Measurements from ENCODE around the gene TAOK1. TPM values are rescaled to one million over a fixed set of nuclear protein-coding genes. Genes with fewer than 3 reads are reported as not detected.
A peak's percentile ranks its signal among the peaks of the same experiment; 100 is the strongest.

Gene TAOK1
- total RNA-seq, 1 experiment from 2014 or later = 87.7 TPM

DNA sequence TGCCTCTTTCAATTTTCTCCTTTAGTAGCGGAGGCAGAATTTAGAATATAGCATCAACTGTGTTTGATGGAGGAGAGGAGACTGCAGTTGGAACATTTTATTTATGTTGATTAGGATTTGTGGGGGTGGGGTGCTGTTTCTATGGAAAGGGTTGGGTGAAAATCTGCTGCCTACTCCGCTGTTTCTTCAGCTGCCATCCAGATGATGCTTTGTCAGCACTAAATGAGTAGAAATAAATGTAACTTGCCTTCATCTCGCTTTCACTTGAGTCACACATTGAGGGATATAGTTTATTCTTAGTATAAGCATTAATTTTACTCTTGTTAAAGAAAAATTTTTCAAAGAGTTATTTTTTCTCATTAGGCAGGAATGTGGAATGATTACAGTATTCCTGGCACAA is 134.5 kb downstream of the TAOK1 start:
- Mint-ChIP-seq H3K4me3 (ENCODE audit: unreplicated experiment) (no peak overlapping the region), H3K36me3 (ENCODE audit: insufficient read depth, unreplicated experiment) (peaks cover 63% of the 10 kb centered on the region), H3K27ac (ENCODE audit: unreplicated experiment) (no peak overlapping the region), H3K9me3 (ENCODE audit: unreplicated experiment) (no peaks in the 10 kb centered on the region), H3K4me1 (ENCODE audit: low read depth, unreplicated experiment) (no peaks in the 10 kb centered on the region), H3K27me3 (ENCODE audit: insufficient read depth, unreplicated experiment) (no peaks in the 10 kb centered on the region)
- intact Hi-C loops (cut with micrococcal nuclease; ENCODE audit: unreplicated experiment) = no loop called here
- POLR2A ChIA-PET = no interaction called here
- no peaks in the 10 kb centered on the region for H3K36me3 ChIP-seq (ENCODE audit: control insufficient read depth, insufficient read depth, low read length)
- H3K4me1 ChIP-seq = no peaks in the 10 kb centered on the region
- no peak for TF ChIP-seq CTCF (IDR thresholded peaks at IDR 0.05; ENCODE audit: insufficient read depth in 1 of 2, low read depth in 1 of 2, low read length in 1 of 2, severe bottlenecking in 1 of 2, unreplicated experiment in 1 of 2)
- CTCF ChIA-PET = interaction anchor here (1.1 kb wide), 1 partner anchor 12 kb away, joined by 3 read pairs; no protein-coding TSS in a partner anchor
- BruUV-seq (replicated peaks) = no TSS peak
- H3K9me3 ChIP-seq = no peaks in the 10 kb centered on the region; the same call in 1 of the 2 replicates
- H3K27me3 ChIP-seq (replicated peaks; ENCODE audit: control insufficient read depth, insufficient read depth, low read length) = no peaks in the 10 kb centered on the region
- H3K4me3 ChIP-seq (ENCODE audit: low read depth, low read length) = no peak overlapping the region
- no peak for DNase-seq

DNA sequence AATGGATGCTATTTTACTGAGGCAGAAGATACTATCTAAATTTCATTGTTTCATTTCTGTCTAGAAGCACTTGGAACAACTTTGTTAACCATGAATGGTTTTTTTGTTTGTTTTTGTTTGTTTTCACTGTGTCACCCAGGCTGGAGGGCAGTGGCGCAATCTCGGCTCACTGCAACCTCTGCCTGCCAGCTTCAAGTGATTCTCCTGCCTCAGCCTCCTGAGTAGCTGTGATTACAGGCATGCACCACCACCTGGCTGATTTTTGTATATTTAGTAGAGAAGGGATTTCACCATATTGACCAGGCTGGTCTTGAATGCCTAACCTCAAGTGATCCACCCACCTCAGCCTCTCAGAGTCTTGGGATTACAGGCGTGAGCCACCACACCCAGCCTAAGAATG is 136.2 kb downstream of the TAOK1 start:
- Mint-ChIP-seq H3K36me3 (ENCODE audit: insufficient read depth, unreplicated experiment) (peaks cover 72% of the 10 kb centered on the region), H3K9me3 (ENCODE audit: unreplicated experiment) (no peaks in the 10 kb centered on the region), H3K4me1 (ENCODE audit: low read depth, unreplicated experiment) (no peaks in the 10 kb centered on the region), H3K27me3 (ENCODE audit: insufficient read depth, unreplicated experiment) (no peaks in the 10 kb centered on the region), H3K27ac (ENCODE audit: unreplicated experiment) (no peak overlapping the region), H3K4me3 (ENCODE audit: unreplicated experiment) (no peak overlapping the region)
- intact Hi-C loops (cut with micrococcal nuclease; ENCODE audit: unreplicated experiment) = no loop called here
- ChIA-PET POLR2A (no interaction called here), CTCF (interaction anchor here (1.6 kb wide), 1 partner anchor 156 kb away, joined by 7 read pairs; no protein-coding TSS in a partner anchor)
- Histone ChIP-seq H3K27me3 (replicated peaks; ENCODE audit: control insufficient read depth, insufficient read depth, low read length) (no peaks in the 10 kb centered on the region), H3K36me3 (ENCODE audit: control insufficient read depth, insufficient read depth, low read length) (0 out of 2 replicates have a peak, but pooled peaks cover 2% of the 10 kb centered on the region), H3K9me3 (no peaks in the 10 kb centered on the region; the same call in 1 of the 2 replicates), H3K4me3 (ENCODE audit: low read depth, low read length) (no peak overlapping the region), H3K4me1 (no peaks in the 10 kb centered on the region)
- DNase-seq = peak in 1 of 2 experiments; percentile 35
- TF ChIP-seq CTCF (IDR thresholded peaks at IDR 0.05; ENCODE audit: insufficient read depth in 1 of 2, low read depth in 1 of 2, low read length in 1 of 2, severe bottlenecking in 1 of 2, unreplicated experiment in 1 of 2) = no peak
- no TSS peak for BruUV-seq (replicated peaks)

- intact Hi-C loops (cut with micrococcal nuclease; ENCODE audit: unreplicated experiment) = loop anchor here (10.0 kb wide), 1 partner anchor 61 kb away; the partner anchor contains the start of gene ANKRD13B
- H3K9me3 ChIP-seq = no peaks in the 10 kb centered on the region
- no peak for DNase-seq
- no peaks in the 10 kb centered on the region for H3K4me1 ChIP-seq
- no peak overlapping the region for H3K27ac Mint-ChIP-seq (ENCODE audit: unreplicated experiment)
- CTCF ChIA-PET = interaction anchor here (0.7 to 4.7 kb wide), 3 partner anchors 59 to 189 kb away, joined by 3 to 23 read pairs (median 4); no protein-coding TSS in a partner anchor
- H3K36me3 ChIP-seq (ENCODE audit: control insufficient read depth, insufficient read depth, low read length) = peaks cover 2% of the 10 kb centered on the region; the same call in 1 of the 2 replicates
- peaks cover 94% of the 10 kb centered on the region for H3K36me3 Mint-ChIP-seq (ENCODE audit: insufficient read depth, unreplicated experiment)
- no peak for TF ChIP-seq CTCF (IDR thresholded peaks at IDR 0.05; ENCODE audit: insufficient read depth in 1 of 2, low read depth in 1 of 2, low read length in 1 of 2, severe bottlenecking in 1 of 2, unreplicated experiment in 1 of 2)
- no peaks in the 10 kb centered on the region for H3K9me3 Mint-ChIP-seq (ENCODE audit: unreplicated experiment)
- H3K27me3 ChIP-seq (replicated peaks; ENCODE audit: control insufficient read depth, insufficient read depth, low read length) = no peaks in the 10 kb centered on the region
- no peak overlapping the region for H3K4me3 Mint-ChIP-seq (ENCODE audit: unreplicated experiment)
- POLR2A ChIA-PET = no interaction called here
- H3K4me3 ChIP-seq (ENCODE audit: low read depth, low read length) = no peak overlapping the region
- no peaks in the 10 kb centered on the region for H3K4me1 Mint-ChIP-seq (ENCODE audit: low read depth, unreplicated experiment)
- H3K27me3 Mint-ChIP-seq (ENCODE audit: insufficient read depth, unreplicated experiment) = no peaks in the 10 kb centered on the region
- BruUV-seq (replicated peaks) = no TSS peak
These were observed 143.8 kb downstream of the TAOK1 start for GRCh38 chr17:29533976-29534375.
